IPS-18a (cell line): ENCODE measurements around the gene SP3.

Source experiments
- H3K27ac ChIP-seq: one replicate; pipeline ENCODE4 v1.5.1; 2013; ENCODE audit warnings: low read length
- H3K27me3 ChIP-seq: one replicate; pipeline ENCODE4 v1.6.1; 2013; ENCODE audit warnings: mild to moderate bottlenecking, low read length; ENCODE audit not compliant: control insufficient read depth, insufficient read depth
- H3K36me3 ChIP-seq: one replicate; pipeline ENCODE4 v1.6.1; 2013; ENCODE audit warnings: low read depth, low read length; ENCODE audit not compliant: control insufficient read depth
- H3K4me1 ChIP-seq: one replicate; pipeline ENCODE4 v1.6.1; 2013; ENCODE audit warnings: low read depth, low read length; ENCODE audit not compliant: control insufficient read depth
- H3K4me3 ChIP-seq: one replicate; pipeline ENCODE4 v1.5.1; 2013; ENCODE audit warnings: low read length
- H3K9ac ChIP-seq: one replicate; pipeline ENCODE4 v1.6.1; 2013; ENCODE audit warnings: mild to moderate bottlenecking, low read length, moderate library complexity
- H3K9me3 ChIP-seq: one replicate; pipeline ENCODE4 v1.6.1; 2013; ENCODE audit warnings: low read depth, low read length; ENCODE audit not compliant: control insufficient read depth

The SP3 gene

GRCh38 chr2:174005801-174006419 lies 40.7 kb upstream of the SP3 start:
- H3K36me3 ChIP-seq = no peaks in the 10 kb centered on the region
- H3K4me3 ChIP-seq = no peak overlapping the region
- peaks cover 2% of the 10 kb centered on the region for H3K4me1 ChIP-seq
- H3K27me3 ChIP-seq = no peaks in the 10 kb centered on the region
- no peak overlapping the region for H3K27ac ChIP-seq
- H3K9me3 ChIP-seq = no peaks in the 10 kb centered on the region
- no peak overlapping the region for H3K9ac ChIP-seq

- H3K9ac ChIP-seq = no peak overlapping the region
- H3K9me3 ChIP-seq = no peaks in the 10 kb centered on the region
- no peaks in the 10 kb centered on the region for H3K36me3 ChIP-seq
- H3K4me1 ChIP-seq = peaks cover 2% of the 10 kb centered on the region
- H3K4me3 ChIP-seq = no peak overlapping the region
- no peaks in the 10 kb centered on the region for H3K27me3 ChIP-seq
- no peak overlapping the region for H3K27ac ChIP-seq
Observed at GRCh38 chr2:174004905-174005605, 39.9 kb upstream of the SP3 start.

GRCh38 chr2:174003720-174004695 lies 38.8 kb upstream of the SP3 start:
- Histone ChIP-seq H3K4me3 (no peak overlapping the region), H3K4me1 (peaks cover 2% of the 10 kb centered on the region), H3K9ac (no peak overlapping the region), H3K27ac (no peak overlapping the region), H3K27me3 (no peaks in the 10 kb centered on the region), H3K36me3 (no peaks in the 10 kb centered on the region), H3K9me3 (no peaks in the 10 kb centered on the region)

GRCh38 chr2:174002679-174003078 lies 37.5 kb upstream of the SP3 start:
- peaks cover 1% of the 10 kb centered on the region for H3K4me1 ChIP-seq
- no peak overlapping the region for H3K4me3 ChIP-seq
- H3K9ac ChIP-seq = no peak overlapping the region
- H3K36me3 ChIP-seq = no peaks in the 10 kb centered on the region
- H3K9me3 ChIP-seq = no peaks in the 10 kb centered on the region
- H3K27ac ChIP-seq = no peak overlapping the region
- H3K27me3 ChIP-seq = no peaks in the 10 kb centered on the region

DNA sequence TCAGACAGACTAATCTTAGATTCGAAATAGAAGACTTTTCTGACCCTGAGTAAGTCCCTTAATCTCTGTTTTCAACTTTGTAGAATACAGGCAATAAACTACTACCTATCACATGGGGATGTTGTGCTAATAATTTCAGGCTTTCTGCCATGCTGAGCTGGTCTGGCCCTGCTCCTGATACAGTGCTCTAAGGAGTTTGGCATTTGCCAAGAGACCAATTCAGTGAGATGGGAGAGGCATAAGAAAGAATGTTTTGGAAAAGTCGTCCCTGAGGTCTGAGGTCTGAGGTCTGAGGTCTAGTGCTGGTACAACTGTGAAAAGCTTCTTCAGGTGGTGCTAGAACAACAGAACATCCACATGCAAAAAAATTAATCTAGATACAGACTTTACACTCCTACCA lies 35.9 kb upstream of the SP3 start:
- H3K27ac ChIP-seq = no peak overlapping the region

DNA sequence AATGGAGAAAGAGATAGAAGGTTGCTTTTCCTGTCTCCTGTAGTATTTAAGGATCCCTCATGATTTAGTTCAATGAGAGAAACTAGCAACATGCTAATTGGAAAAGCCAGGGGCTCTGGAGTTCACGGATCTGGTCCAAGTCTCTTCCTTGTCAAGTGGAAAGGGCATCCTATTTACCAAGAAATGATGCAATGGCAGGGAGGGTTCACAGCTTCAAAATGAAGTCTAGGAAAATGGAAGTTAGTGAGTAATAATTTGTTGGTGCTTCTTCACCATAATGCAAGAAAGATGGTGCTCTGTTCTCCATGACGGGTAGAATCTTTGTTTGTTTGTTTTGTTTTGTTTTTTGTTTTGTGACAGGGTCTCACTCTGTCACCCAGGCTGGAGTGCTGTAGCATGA lies 34.6 kb upstream of the SP3 start:
- Histone ChIP-seq H3K9ac (no peak overlapping the region), H3K4me3 (no peak overlapping the region), H3K36me3 (no peaks in the 10 kb centered on the region), H3K4me1 (no peaks in the 10 kb centered on the region), H3K27ac (no peak overlapping the region), H3K27me3 (no peaks in the 10 kb centered on the region), H3K9me3 (no peaks in the 10 kb centered on the region)

More for the DNA sequence above, 35.9 kb upstream of the SP3 start:
- H3K4me3 ChIP-seq = no peak overlapping the region
- H3K9me3 ChIP-seq = no peaks in the 10 kb centered on the region
- no peak overlapping the region for H3K9ac ChIP-seq
- no peaks in the 10 kb centered on the region for H3K27me3 ChIP-seq
- H3K4me1 ChIP-seq = no peaks in the 10 kb centered on the region
- H3K36me3 ChIP-seq = no peaks in the 10 kb centered on the region

DNA sequence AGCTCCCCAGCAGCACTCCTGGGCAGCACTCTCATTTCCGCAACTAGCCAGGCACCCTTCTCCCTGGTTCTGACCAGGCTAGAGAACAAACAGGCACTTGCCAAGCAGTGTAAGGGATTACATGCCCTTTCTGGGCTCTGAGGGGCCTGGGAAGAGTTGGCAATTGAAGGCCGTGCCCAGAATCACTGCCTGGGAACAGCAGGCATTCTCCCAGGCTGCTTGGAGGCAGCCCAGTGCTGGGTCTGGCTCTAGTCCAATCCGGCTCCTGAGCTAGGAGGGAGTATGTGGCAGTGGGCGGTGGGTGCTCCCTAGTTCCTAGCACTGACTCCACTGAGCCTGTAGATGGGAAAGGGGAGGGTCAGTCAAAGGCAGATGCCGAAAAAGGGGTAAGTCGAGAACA lies 34.1 kb upstream of the SP3 start:
- Histone ChIP-seq H3K9me3 (no peaks in the 10 kb centered on the region), H3K4me3 (no peak overlapping the region), H3K27ac (no peak overlapping the region), H3K27me3 (no peaks in the 10 kb centered on the region), H3K4me1 (no peaks in the 10 kb centered on the region), H3K9ac (no peak overlapping the region), H3K36me3 (no peaks in the 10 kb centered on the region)

DNA sequence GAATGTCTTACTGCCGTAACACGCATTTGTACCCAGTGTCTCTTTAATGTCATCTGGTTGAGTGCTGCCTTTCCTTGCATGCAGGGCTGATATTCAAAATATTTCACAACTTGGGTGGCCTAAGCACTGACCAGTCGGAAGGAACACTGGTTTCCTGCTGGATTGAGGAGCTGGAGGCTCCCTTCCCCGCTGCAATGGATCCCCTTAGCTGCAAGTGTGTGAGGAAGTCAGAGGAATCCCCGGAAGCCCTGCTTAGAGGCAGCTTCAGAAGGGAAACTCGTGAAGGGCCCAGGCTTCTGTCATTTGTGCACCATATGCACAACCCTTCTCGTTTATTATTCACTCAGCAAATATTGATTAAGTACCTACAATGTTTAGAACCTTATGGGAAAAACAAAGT lies 33.2 kb upstream of the SP3 start:
- no peaks in the 10 kb centered on the region for H3K4me1 ChIP-seq
- no peaks in the 10 kb centered on the region for H3K36me3 ChIP-seq
- H3K4me3 ChIP-seq = no peak overlapping the region
- no peaks in the 10 kb centered on the region for H3K9me3 ChIP-seq
- no peak overlapping the region for H3K27ac ChIP-seq
- no peak overlapping the region for H3K9ac ChIP-seq
- no peaks in the 10 kb centered on the region for H3K27me3 ChIP-seq

DNA sequence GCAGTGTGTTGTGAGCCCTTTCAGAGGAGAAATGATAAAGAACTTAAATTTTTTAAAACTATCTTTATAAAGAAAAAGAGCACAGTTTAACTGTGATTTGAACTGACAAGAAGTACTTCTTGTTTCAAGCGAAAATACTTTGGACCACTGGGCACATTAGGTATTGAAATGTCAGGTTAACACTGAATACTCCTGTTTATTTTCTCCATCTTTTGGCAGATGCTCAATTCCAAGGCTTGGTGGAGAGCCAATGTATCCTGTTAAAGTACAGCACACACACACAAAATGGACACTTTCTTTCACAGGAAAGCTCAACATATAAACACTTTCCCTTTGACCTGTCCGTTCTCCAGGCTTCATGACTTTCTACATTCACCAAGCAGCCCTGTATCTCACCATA lies 32.6 kb upstream of the SP3 start:
- Histone ChIP-seq H3K4me1 (no peaks in the 10 kb centered on the region), H3K36me3 (no peaks in the 10 kb centered on the region), H3K9me3 (no peaks in the 10 kb centered on the region), H3K9ac (no peak overlapping the region), H3K4me3 (no peak overlapping the region), H3K27ac (no peak overlapping the region), H3K27me3 (no peaks in the 10 kb centered on the region)

DNA sequence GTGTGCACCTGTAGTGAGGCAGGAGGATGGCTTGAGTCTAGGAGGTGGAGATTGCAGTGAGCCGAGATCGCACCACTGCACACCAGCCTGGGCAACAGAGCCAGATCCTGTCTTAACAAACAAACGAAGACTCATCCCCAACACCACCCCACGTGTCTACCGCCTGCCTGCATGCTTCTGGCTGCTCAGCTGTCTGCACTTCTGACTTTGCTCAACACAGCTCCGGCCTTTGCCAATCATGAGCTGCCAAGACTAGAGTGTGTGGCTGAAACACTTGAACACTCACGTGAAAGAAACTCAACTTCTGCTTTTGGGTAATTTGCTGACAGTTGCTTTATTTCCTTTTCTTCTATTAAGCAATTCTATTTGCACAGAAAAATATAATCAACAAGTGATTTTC lies 32.1 kb upstream of the SP3 start:
- H3K4me1 ChIP-seq = no peaks in the 10 kb centered on the region
- no peaks in the 10 kb centered on the region for H3K36me3 ChIP-seq
- H3K4me3 ChIP-seq = no peak overlapping the region
- no peaks in the 10 kb centered on the region for H3K27me3 ChIP-seq
- no peak overlapping the region for H3K9ac ChIP-seq
- no peak overlapping the region for H3K27ac ChIP-seq
- H3K9me3 ChIP-seq = no peaks in the 10 kb centered on the region

DNA sequence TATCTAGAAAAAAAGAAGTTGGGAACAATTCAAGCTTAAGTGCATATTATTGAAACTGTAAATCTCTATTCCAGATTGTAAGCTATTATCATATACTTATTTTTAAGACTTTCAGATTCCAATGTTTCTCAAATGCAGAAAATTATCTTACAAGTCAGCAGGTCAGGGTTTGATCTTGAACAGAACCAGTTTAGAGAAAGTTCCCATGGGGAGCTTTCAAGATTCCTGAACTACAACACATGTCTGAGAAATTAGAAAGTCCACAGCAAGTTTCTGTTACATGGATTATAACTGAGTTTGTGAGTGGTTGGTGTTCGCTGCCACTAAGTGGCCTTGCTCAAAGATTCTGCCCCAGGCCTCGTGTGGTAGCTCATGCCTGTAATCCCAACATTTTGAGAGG lies 31.6 kb upstream of the SP3 start:
- Histone ChIP-seq H3K27me3 (no peaks in the 10 kb centered on the region), H3K9ac (no peak overlapping the region), H3K27ac (no peak overlapping the region), H3K4me3 (no peak overlapping the region), H3K36me3 (no peaks in the 10 kb centered on the region), H3K9me3 (no peaks in the 10 kb centered on the region), H3K4me1 (no peaks in the 10 kb centered on the region)
